Panc1 (cell line): ENCODE results near the gene RNASEH1. TPM values are rescaled to one million over a fixed set of nuclear protein-coding genes. Genes with fewer than 3 reads are reported as not detected.

Experiments
- ATAC-seq: fragments of 200-7000 bp; cut with Tn5 transposase; 2 replicates; pipeline ENCODE4 v1.9.1; 2020; ENCODE audit warnings: mild to moderate bottlenecking, moderate library complexity
- BruUV-seq: library from RNA; stranded (reverse); fragments of 400-500 nt; replicated peaks from 2 replicates; lab custom pipeline; 2021; lab: Mats Ljungman, UMichigan
- CTCF ChIA-PET: fragments of 300-600 bp; sonication (Branson Sonifier 250); formaldehyde crosslinking; loops from one replicate; lab custom pipeline; 2022; ENCODE audit warnings: antibody characterized with exemption; lab: Charles Lee
- POLR2A ChIA-PET: fragments of 300-600 bp; sonication (Branson Sonifier 250); formaldehyde crosslinking; loops from one replicate; lab custom pipeline; 2022; ENCODE audit warnings: antibody characterized with exemption; lab: Charles Lee
- DNase-seq: peaks from one replicate; pipeline ENCODE4 v3.0.0-alpha.2; 2010; ENCODE audit warnings: low read depth, low spot score
- H3K27ac ChIP-seq: 2 replicates; pipeline ENCODE4 v1.5.1; 2011; ENCODE audit warnings: mild to moderate bottlenecking, low read length, inconsistent platforms
- H3K27me3 ChIP-seq: fragments of 200-500 bp; sonication (Bioruptor generic); 2 replicates; pipeline ENCODE4 v1.6.0; 2014; ENCODE audit warnings: low read length, inconsistent platforms; ENCODE audit not compliant: control insufficient read depth, insufficient read depth
- H3K36me3 ChIP-seq: fragments of 200-500 bp; sonication (Bioruptor generic); 2 replicates; pipeline ENCODE4 v1.5.1; 2014; ENCODE audit warnings: inconsistent platforms, mild to moderate bottlenecking, low read length, moderate library complexity; ENCODE audit not compliant: control insufficient read depth, insufficient read depth
- H3K4me1 ChIP-seq: 2 replicates; pipeline ENCODE4 v1.5.1; 2011; ENCODE audit warnings: inconsistent platforms, mild to moderate bottlenecking, low read length, moderate library complexity; ENCODE audit not compliant: control insufficient read depth, insufficient read depth
- H3K4me3 ChIP-seq, 2 experiments: 2 replicates each; pipeline ENCODE4 v1.5.1; 2011 to 2012; ENCODE audit warnings: low read depth in 2 of 2, low read length in 2 of 2, mild to moderate bottlenecking in 2 of 2, inconsistent platforms in 1 of 2, moderate library complexity in 1 of 2
- H3K9me3 ChIP-seq: fragments of 200-500 bp; sonication (Bioruptor generic); 2 replicates; pipeline ENCODE4 v1.5.1; 2014; ENCODE audit warnings: low read depth, mild to moderate bottlenecking, inconsistent platforms, low read length, moderate library complexity; ENCODE audit not compliant: control insufficient read depth, insufficient read depth
- POLR2AphosphoS5 ChIP-seq: IDR thresholded peaks from 2 replicates; pipeline ENCODE4 v1.6.1; 2012; ENCODE audit warnings: mild to moderate bottlenecking, low read depth, low read length, moderate library complexity
- SIN3A ChIP-seq: IDR thresholded peaks from 2 replicates; pipeline ENCODE4 v1.6.1; 2012; ENCODE audit warnings: low read depth, mild to moderate bottlenecking, low read length, moderate library complexity, borderline replicate concordance; ENCODE audit not compliant: insufficient read depth
- TCF7L2 ChIP-seq: IDR thresholded peaks from 2 replicates; pipeline ENCODE4 v1.6.1; 2011; ENCODE audit warnings: mild to moderate bottlenecking, low read depth, low read length, inconsistent platforms
- in situ Hi-C: cut with HindIII; loops from 2 replicates; pipeline ENCODE4 v1.10.0; 2016; ENCODE audit warnings: low sequenced_read_pairs, low pct_unique_long_range_greater_than_20kb
- intact Hi-C: fragments of 100-400 bp; cut with micrococcal nuclease; formaldehyde crosslinking; loops from one replicate; pipeline ENCODE4 v1.10.0; 2022; ENCODE audit not compliant: unreplicated experiment
- total RNA-seq: library from RNA; stranded (reverse); gene quantifications from one replicate; pipeline ENCODE4 v1.2.1, GENCODE V29; 2021; ENCODE audit not compliant: unreplicated experiment
- TF ChIP-seq, protein P1 (sequence below), 2 experiments: IDR thresholded peaks; 2 replicates each; pipeline ENCODE4 v1.6.1; 2011 to 2012; ENCODE audit warnings: low read depth in 2 of 2, control low read depth in 1 of 2, low read length in 1 of 2, mild to moderate bottlenecking in 1 of 2, moderate library complexity in 1 of 2; ENCODE audit not compliant: insufficient read depth in 1 of 2
- TF ChIP-seq, protein P2 (sequence below): fragments of 450-650 bp; IDR thresholded peaks from 2 replicates; pipeline ENCODE4 v1.5.1; 2017; ENCODE audit warnings: mild to moderate bottlenecking

The RNASEH1 gene
- total RNA-seq, 1 experiment from 2014 or later, result 43.7 TPM

DNA sequence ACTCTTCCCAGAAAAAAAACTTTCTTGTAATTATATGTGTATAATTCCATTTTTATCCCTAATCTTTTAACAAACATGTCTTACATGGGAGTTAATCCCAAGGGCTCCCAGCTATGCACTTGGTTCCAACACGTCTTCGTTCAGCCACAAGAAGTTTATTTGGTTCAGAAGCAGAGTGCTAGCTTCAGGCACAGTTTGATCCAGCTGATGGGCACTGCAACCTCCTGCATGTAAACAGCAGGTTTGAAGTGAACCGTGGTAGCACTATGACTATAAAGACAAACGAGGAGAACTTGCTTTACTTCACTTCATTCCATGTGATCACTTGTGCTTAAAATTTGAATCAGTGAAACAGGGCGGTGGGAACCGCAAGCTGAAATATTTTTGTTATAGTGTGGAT lies 7.0 kb upstream of the RNASEH1 start:
- CTCF ChIA-PET, result no interaction called here
- no peak for ATAC-seq
- intact Hi-C loops, result no loop called here

GRCh38 chr2:3563521-3563976 lies 5.4 kb upstream of the RNASEH1 start:
- H3K27me3 ChIP-seq, result no peaks in the 10 kb centered on the region
- no peaks in the 10 kb centered on the region; the same call in 1 of the 2 replicates for H3K36me3 ChIP-seq
- H3K9me3 ChIP-seq, result no peaks in the 10 kb centered on the region
- DNase-seq, result no peak
- ATAC-seq, result no peak
- H3K4me3 ChIP-seq, result no peak overlapping the region
- CTCF ChIA-PET, result no interaction called here
- in situ Hi-C loops (no loop called here), intact Hi-C loops (no loop called here)
- no TSS peak for BruUV-seq
- H3K4me1 ChIP-seq, result peaks cover 4% of the 10 kb centered on the region; the same call in 1 of the 2 replicates
- H3K27ac ChIP-seq, result no peak overlapping the region
- POLR2A ChIA-PET, result no interaction called here
- TF ChIP-seq, protein P1, sequence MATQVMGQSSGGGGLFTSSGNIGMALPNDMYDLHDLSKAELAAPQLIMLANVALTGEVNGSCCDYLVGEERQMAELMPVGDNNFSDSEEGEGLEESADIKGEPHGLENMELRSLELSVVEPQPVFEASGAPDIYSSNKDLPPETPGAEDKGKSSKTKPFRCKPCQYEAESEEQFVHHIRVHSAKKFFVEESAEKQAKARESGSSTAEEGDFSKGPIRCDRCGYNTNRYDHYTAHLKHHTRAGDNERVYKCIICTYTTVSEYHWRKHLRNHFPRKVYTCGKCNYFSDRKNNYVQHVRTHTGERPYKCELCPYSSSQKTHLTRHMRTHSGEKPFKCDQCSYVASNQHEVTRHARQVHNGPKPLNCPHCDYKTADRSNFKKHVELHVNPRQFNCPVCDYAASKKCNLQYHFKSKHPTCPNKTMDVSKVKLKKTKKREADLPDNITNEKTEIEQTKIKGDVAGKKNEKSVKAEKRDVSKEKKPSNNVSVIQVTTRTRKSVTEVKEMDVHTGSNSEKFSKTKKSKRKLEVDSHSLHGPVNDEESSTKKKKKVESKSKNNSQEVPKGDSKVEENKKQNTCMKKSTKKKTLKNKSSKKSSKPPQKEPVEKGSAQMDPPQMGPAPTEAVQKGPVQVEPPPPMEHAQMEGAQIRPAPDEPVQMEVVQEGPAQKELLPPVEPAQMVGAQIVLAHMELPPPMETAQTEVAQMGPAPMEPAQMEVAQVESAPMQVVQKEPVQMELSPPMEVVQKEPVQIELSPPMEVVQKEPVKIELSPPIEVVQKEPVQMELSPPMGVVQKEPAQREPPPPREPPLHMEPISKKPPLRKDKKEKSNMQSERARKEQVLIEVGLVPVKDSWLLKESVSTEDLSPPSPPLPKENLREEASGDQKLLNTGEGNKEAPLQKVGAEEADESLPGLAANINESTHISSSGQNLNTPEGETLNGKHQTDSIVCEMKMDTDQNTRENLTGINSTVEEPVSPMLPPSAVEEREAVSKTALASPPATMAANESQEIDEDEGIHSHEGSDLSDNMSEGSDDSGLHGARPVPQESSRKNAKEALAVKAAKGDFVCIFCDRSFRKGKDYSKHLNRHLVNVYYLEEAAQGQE (IDR thresholded peaks at IDR 0.05; ENCODE audit: insufficient read depth in 1 of 2, low read depth in 2 of 2, low read length in 1 of 2), result no peak
- TF ChIP-seq TCF7L2 (no peak), POLR2AphosphoS5 (no peak), SIN3A (no peak)
- TF ChIP-seq, protein P2, sequence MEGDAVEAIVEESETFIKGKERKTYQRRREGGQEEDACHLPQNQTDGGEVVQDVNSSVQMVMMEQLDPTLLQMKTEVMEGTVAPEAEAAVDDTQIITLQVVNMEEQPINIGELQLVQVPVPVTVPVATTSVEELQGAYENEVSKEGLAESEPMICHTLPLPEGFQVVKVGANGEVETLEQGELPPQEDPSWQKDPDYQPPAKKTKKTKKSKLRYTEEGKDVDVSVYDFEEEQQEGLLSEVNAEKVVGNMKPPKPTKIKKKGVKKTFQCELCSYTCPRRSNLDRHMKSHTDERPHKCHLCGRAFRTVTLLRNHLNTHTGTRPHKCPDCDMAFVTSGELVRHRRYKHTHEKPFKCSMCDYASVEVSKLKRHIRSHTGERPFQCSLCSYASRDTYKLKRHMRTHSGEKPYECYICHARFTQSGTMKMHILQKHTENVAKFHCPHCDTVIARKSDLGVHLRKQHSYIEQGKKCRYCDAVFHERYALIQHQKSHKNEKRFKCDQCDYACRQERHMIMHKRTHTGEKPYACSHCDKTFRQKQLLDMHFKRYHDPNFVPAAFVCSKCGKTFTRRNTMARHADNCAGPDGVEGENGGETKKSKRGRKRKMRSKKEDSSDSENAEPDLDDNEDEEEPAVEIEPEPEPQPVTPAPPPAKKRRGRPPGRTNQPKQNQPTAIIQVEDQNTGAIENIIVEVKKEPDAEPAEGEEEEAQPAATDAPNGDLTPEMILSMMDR, result no peak

More for the DNA sequence above, 7.0 kb upstream of the RNASEH1 start:
- no peaks in the 10 kb centered on the region for H3K27me3 ChIP-seq
- H3K36me3 ChIP-seq, result no peaks in the 10 kb centered on the region
- H3K4me3 ChIP-seq, result no peak overlapping the region
- in situ Hi-C loops, result no loop called here
- BruUV-seq, result no TSS peak
- H3K4me1 ChIP-seq, result no peaks in the 10 kb centered on the region
- DNase-seq, result no peak
- TF ChIP-seq, protein P2, result no peak
- TF ChIP-seq POLR2AphosphoS5 (no peak), TCF7L2 (no peak), SIN3A (no peak)
- TF ChIP-seq, protein P1 (IDR thresholded peaks at IDR 0.05; ENCODE audit: insufficient read depth in 1 of 2, low read depth in 2 of 2, low read length in 1 of 2), result no peak
- no peak overlapping the region for H3K27ac ChIP-seq
- POLR2A ChIA-PET, result no interaction called here
- H3K9me3 ChIP-seq, result no peaks in the 10 kb centered on the region
